Activated T-cell treated with anti-CD3 and anti-CD28 coated beads, Interleukin-2, amount 50 U/mL, for 48 hours (primary cell): ENCODE data around the gene HSPA1B.
"Not testable (repeated sequence)": the region's sequence is repeated elsewhere in the genome, so short reads cannot be mapped to it uniquely, and the experiment has no call there.

ENCODE experiments used
- DNase-seq, 2 experiments: peaks; one replicate each; pipeline ENCODE4 v3.0.0-alpha.2; 2020

HSPA1B gene

DNA sequence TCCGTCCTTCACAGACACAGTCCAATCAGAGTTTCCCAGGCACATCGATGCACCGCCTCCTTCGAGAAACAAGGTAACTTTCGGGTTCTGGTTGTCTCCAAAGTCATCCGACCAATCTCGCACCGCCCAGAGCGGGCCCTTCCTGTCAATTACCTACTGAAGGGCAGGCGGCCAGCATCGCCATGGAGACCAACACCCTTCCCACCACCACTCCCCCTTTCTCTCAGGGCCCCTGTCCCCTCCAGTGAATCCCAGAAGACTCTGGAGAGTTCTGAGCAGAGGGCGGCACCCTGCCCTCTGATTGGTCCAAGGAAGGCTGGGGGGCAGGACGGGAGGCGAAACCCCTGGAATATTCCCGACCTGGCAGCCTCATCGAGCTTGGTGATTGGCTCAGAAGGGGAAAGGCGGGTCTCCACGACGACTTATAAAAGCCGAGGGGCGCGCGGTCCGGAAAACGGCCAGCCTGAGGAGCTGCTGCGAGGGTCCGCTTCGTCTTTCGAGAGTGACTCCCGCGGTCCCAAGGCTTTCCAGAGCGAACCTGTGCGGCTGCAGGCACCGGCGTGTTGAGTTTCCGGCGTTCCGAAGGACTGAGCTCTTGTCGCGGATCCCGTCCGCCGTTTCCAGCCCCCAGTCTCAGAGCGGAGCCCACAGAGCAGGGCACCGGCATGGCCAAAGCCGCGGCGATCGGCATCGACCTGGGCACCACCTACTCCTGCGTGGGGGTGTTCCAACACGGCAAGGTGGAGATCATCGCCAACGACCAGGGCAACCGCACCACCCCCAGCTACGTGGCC, at the start of gene HSPA1B:
Gene HSPA1B (plus strand): TSS at position 453 of the 794 bp plus-strand sequence. CDS start 213 bp downstream, at position 666.
- DNase-seq = peak; percentile 93 to 95

DNA sequence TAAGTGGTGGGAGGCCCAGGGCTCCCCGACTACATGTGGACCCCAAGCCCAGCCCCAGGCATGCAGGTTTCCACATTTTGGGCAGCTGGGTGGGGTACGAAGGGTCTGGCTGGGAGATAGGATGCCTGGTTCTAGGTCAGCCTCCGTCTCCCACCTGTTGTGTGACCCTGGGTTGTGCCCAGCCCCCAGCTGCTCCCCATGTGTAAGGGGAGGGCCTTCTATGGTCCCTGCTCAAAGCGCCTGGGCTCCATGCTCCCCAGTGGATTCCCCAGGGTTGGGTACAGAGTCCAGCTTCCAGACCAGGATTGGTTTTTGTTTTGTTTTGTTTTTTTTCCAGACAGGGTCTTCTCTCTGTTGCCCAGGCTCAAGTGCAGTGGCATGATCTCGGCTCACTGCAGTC, 49.3 kb upstream of the HSPA1B start:
- no peak for DNase-seq

DNA sequence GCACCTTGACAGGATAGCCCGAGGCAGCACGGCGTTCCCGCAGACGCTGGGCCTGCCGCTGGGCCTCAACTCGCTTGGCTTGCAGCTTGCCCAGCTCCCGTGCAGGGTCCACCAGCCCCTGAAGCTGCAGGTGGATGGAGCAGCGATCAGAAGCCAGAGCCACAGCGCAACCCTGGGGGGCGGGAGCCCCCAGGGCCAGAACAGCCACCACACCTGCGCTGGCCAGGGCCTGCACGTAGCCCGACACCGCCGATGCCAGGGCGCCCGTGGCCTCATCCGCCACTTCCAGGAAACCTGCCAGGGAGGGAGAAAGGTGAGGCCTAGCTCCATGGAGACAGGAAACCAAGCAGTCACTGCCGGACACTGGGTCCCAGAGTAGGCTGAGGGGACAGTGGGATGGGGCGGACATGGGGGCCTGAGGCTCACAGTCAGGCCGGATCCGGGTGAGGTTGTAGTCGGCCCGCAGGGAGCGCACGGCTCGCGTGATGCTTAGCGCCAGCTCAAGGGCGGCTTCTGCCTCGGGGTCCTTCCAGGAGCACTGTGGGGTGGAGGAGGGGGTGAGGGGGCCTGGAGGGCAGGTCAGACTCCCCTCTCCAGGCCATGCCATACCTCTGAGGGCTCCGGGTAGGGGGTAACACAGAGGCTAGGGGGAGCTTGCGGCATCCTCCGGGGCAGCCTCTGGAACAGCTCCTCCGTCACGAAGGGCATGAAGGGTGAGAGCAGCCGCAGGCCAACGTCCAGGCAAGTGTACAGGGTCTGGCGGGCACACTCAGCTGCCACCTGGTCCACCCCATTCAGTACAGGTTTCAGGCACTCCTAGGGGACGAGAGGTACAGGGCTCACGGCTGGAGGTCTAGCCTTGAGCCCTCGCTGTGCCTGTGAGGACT, 48.3 kb upstream of the HSPA1B start:
- no peak for DNase-seq

DNA sequence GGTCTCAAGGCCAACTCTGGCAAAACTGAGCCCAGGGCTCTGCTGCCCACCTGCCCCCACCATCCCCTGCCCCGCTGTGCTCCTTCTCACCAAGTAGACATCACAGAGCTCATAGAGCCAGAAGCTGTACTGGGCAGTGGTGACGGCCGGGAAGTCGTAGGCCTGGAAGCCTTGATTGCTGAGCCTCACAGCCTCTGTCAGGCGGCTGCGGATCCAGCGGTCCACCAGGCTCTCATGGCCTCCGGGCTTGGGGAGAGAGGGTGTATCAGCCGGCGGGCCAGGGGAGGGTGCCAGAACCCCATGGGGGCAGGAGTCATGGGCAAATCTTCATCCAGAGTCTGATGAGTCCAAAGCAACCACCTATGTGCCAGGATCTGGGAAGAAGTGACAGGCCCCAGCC, 47.6 kb upstream of the HSPA1B start:
- no peak for DNase-seq

GRCh38 chr6:31780507-31781243, 46.9 kb upstream of the HSPA1B start:
- no peak for DNase-seq

DNA sequence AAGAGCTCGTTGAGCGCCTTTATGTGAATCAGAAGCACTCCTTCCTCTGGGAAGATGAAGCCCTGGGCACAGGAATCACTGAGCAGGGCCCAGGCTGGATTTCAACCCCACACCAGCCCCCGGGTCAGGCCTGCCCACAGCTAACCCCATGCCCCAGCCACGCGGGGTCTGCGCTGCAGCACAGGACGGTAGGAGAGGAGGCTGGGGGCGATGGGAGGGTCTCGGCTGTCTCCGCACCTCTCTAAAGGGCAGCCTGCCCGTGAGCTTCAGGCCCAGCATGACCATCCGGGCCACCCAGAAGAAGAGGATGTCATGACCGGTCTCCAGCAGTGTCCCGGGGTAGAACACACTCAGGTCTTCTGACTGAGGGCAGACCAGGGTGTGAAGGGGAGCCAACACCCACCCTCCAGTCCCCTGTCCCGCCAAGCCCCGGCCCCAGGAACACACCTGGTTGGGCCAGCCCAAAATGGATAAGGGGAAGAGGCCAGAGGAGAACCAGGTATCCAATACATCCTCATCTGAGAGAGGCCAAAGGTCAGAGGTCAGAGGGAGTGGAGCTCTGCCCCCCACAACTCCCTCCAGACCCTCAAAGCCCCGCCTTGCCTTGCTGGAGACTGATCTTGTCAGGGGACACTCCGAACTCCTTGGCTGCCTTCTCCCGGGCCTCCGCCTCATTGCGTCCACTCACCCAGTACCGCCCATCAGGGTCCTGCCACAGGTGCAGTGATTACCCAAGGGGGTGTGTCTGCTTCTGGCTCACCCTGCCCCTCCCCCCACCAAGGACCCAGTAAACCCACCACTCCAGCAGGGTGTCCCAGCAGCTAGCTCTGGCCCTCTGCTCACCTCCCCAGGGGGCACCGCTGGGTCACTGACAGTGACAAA, 46.1 kb upstream of the HSPA1B start:
- DNase-seq = no peak

DNA sequence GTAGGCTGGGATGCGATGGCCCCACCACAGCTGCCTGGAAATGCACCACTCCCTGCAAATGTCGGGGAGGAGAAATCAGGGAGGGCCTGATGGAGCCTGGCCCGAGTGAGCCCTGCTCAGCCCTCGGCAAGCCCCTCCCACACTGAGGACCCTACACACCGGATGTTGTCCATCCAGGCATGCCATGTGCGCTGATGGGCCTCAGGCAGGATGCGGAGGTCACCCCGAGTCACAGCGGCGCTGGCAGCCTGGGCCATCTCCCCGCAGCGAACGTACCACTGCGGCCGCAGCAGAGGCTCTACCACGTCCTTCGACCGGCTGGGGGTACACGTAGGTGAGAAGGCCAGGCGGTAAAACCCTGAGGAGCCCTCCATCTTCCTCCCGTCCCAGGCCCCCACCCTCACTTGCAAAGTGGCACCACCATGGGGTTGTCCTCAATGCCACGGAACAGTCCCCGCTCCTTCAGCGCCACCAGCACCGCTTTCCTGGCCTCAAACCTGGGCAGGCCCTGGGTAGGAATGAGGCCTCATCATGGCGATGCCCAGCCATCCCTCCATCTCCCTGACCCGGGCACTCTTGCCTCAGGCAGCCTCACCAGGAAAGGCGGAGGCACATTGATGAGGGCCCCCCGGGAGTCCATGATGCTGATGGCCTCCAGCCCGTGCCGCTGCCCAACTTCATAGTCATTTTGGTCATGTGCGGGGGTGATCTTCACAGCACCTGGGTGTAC, 45.2 kb upstream of the HSPA1B start:
- DNase-seq = no peak

DNA sequence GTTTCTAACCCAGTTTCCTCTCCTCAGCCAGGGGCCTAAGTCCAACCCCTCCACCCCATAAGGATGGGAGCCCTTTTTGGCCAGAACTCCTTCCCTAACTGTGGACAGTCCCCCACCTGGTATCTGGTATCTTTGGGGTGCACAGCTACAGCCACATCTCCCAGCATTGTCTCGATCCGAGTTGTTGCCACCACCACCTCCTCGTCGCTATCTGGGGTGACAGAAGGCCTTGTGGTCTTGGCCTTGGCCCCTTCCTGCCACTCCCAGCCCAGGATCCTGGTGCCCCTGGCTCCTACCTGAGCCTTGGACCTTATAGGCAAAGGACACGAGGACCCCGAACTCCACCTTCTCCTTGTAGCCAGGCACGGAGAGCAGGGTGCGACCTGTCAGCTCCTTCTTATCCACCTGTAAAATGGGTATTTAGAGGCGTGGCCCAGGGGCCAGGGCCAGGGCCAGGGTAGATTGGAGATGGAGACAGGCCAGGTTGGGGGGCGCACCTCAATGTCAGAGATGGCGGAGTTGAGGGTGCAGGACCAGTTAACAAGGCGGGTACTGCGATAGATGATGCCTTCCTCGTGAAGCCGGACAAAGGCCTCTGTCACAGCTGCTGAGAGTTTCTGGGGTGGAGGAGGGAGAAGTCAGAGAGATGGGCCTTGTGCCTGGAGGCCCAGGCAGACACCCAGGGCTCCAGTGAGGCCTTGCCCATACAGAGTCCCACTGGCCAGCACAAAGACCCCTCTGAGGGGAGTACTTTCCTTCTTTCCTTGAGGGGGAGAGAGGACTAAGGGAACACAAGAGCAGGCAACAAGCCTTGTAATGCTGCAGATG, 43.2 kb upstream of the HSPA1B start:
- DNase-seq = no peak

- no peak for DNase-seq
Observed at GRCh38 chr6:31785475-31785874, 42.1 kb upstream of the HSPA1B start.

DNA sequence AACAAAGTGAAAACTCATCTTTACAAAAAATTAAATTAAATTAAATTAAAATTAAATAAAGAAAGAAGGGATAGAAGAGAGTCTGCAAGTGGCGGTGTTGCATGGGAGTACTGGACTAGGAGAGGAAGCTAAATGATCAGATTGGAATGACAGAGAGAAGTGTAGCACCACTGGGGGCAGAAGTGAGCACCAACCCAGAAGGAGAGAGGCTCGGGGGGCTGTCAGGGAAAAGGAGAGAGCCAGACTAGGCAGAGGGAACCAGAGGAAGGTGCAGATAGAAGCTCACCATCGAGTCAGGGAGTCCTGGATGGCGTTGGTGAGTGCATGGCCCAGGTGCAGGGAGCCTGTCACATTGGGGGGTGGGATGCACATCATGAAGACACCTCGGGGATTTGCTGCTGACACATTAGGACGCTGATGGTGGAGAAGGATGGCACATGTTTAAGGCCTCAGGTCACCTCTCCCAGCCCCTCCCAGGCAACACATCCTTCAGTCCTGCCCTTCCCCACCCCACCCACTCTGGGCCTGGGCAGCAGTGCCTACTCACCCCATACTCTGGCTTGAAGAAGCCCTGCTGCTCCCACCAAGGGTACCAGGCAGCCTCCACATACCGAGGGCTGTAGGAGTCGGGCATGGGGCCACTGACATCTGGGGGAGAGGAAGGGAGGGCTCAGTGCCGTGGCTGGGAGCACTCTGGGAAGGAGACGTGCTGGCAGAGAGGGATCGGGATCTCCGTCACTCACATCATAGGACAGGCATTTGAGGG, 36.0 kb upstream of the HSPA1B start:
- peak; percentile 63 to 68 for DNase-seq

GRCh38 chr6:31792090-31792374, 35.5 kb upstream of the HSPA1B start:
- no peak for DNase-seq

GRCh38 chr6:31792761-31793171, 34.8 kb upstream of the HSPA1B start:
- DNase-seq = no peak

DNA sequence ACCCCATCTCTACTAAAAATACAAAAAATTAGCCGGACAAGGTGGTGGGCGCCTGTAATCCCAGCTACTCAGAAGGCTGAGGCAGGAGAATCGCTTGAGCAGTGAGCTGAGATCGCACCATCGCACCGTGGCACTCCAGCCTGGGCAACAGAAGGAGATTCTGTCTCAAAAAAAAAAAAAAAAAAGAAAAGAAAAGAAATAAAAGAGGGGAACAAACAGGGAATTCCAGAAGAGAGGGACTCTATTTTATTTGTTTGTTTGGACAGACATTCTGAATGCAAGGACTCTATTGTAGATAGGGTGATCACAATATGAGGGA, 33.7 kb upstream of the HSPA1B start:
- not testable (repeated sequence) for DNase-seq

- no peak for DNase-seq
Observed at GRCh38 chr6:31794294-31794865, 33.2 kb upstream of the HSPA1B start.

GRCh38 chr6:31794866-31795615, 32.5 kb upstream of the HSPA1B start:
- peak in 1 of 2 experiments; percentile 42 for DNase-seq

GRCh38 chr6:31795616-31796298, 31.8 kb upstream of the HSPA1B start, which contains the start of gene VARS1:
VARS1 (minus strand) TSS chr6:31795752; CDS start chr6:31795217, 535 bp downstream.
- peak; percentile 88 to 92 for DNase-seq

DNA sequence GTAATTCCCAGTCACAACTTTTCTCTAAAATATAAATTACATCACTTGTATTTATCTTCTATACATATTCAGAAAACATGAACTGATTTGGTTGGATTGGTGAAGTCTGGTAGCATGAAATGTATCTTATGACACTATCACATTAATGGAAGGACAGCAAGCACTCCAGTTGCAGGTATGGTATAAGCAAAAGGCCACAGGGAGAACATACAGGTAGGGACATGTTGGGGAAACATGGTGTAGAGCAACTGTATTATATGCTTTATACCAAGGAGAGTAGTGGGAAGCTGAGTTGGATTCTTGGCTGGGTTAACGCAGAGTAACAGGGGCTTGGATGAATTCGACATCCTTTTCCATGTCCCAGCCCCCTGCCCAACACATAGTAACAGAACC, 30.5 kb upstream of the HSPA1B start:
- DNase-seq = no peak

- peak in 1 of 2 experiments; percentile 30 for DNase-seq
Observed at GRCh38 chr6:31797588-31797987, 29.9 kb upstream of the HSPA1B start.
